LNCAP (cell line): ENCODE data around the gene TPP1.

Experiments used
- CTCF ChIP-seq: fragments of 450-650 bp; IDR thresholded peaks from 2 replicates; pipeline ENCODE4 v1.5.1; 2017; ENCODE audit warnings: mild to moderate bottlenecking

Gene TPP1

GRCh38 chr11:6623391-6624363 lies 4.5 kb upstream of the TPP1 start:
- TF ChIP-seq CTCF, result no peak

- TF ChIP-seq CTCF, result no peak
Measured at GRCh38 chr11:6622261-6623171, 3.3 kb upstream of the TPP1 start.

GRCh38 chr11:6621711-6622211 lies 2.5 kb upstream of the TPP1 start:
- TF ChIP-seq CTCF, result no peak

GRCh38 chr11:6620636-6621035 lies 1.4 kb upstream of the TPP1 start:
- TF ChIP-seq CTCF, result no peak

GRCh38 chr11:6618117-6619003 lies 862 bp downstream of the TPP1 start:
- no peak for TF ChIP-seq CTCF

- TF ChIP-seq CTCF, result no peak
Measured at GRCh38 chr11:6617315-6617781, 1.9 kb downstream of the TPP1 start.
